GM18858 (cell line): ENCODE data around the gene RPLP2.

ENCODE experiments used
- ATAC-seq: cut with Tn5 transposase; IDR thresholded peaks from one replicate; pipeline ENCODE4 v1.9.1; 2021; ENCODE audit not compliant: unreplicated experiment

Gene RPLP2

DNA sequence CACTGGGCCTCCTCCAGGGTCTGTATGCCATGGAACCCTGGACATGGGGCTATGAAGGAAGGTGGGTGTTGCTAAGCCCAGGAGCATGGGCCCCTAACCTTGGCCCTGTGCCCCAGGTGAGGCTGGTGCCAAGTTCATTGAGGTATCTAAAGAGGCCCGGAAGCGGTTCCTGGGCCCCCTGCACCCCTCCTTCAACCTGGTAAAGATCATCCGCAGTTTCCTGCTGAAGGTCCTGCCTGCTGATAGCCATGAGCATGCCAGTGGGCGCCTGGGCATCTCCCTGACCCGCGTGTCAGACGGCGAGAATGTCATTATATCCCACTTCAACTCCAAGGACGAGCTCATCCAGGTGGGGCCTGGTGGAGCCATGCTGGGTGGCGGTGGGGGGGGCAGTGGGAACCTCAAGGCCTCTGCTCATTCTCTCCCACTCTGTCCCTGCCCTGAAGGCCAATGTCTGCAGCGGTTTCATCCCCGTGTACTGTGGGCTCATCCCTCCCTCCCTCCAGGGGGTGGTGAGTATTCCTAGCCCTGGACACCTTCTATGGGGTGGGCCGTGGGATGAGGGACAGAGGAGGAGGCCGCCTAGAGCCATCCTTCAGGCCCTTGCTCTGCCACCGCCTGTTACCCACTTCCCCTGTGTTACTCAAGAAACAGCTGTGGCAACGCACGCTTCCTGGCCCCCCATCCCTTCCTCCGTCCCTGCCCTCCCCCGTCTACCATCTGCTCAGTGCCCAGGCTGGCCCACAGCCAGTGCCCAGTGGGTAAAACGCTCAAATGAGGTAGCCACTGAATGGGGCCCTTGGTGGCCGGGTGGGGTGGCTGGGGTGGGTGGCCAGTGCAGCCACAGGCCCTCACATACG, 12.0 kb downstream of the RPLP2 start:
- ATAC-seq: no peak

DNA sequence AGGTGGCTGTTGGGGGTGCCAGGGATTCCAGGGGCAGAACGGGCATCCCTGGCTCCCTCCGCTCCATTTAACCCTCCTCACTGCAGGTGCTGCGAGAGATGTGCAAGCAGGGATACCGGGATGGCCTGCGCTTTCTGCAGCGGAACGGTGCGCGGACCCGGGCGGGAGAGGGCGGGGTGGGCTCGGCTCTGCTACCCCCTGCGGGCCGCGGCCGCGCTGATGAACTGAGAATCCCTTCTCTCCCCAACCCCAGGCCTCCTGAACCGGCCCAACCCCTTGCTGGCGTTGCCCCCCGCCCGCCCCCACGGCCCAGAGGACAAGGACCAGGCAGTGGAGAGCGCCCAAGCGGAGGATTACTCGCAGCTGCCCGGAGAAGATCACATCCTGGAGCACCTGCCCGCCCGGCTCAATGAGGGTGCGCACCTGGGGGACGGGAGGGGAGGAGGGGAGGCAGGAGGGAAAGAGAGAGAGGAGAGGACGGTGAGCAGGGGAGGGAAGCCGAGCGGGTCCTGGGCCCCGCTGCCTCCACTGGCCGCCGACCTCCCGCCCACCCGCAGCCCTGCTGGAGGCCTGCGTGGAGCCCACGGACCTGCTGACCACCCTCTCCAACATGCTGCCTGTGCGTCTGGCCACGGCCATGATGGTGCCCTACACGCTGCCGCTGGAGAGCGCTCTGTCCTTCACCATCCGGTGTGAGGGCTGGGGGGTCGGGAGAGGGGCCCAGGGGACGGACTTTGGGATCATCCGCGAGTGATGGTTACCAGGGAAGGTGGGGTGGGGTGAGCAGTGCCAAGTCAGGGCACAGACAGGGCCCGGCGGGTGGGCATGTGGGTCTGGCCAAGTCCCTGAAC, 13.9 kb downstream of the RPLP2 start:
- ATAC-seq: no peak

DNA sequence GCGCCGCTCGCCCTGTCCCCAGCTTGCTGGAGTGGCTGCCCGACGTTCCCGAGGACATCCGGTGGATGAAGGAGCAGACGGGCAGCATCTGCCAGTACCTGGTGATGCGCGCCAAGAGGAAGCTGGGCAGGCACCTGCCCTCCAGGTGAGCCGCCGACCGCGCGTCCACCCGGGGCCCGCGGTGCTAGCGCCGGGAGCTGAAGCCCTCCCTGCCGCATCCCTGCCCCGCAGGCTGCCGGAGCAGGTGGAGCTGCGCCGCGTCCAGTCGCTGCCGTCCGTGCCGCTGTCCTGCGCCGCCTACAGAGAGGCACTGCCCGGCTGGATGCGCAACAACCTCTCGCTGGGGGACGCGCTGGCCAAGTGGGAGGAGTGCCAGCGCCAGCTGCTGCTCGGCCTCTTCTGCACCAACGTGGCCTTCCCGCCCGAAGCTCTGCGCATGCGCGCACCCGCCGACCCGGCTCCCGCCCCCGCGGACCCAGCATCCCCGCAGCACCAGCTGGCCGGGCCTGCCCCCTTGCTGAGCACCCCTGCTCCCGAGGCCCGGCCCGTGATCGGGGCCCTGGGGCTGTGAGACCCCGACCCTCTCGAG, 14.6 kb downstream of the RPLP2 start:
- no peak for ATAC-seq

DNA sequence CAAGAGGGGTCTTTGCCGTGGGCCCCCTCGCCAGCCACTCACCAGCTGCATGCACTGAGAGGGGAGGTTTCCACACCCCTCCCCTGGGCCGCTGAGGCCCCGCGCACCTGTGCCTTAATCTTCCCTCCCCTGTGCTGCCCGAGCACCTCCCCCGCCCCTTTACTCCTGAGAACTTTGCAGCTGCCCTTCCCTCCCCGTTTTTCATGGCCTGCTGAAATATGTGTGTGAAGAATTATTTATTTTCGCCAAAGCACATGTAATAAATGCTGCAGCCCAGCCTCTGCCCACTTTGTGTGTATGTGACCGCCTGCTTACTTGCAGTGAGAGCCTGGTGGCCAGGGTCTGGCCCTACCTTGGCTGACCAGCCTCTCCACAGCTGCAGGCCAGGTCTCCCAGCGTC, 15.2 kb downstream of the RPLP2 start:
- ATAC-seq: no peak

DNA sequence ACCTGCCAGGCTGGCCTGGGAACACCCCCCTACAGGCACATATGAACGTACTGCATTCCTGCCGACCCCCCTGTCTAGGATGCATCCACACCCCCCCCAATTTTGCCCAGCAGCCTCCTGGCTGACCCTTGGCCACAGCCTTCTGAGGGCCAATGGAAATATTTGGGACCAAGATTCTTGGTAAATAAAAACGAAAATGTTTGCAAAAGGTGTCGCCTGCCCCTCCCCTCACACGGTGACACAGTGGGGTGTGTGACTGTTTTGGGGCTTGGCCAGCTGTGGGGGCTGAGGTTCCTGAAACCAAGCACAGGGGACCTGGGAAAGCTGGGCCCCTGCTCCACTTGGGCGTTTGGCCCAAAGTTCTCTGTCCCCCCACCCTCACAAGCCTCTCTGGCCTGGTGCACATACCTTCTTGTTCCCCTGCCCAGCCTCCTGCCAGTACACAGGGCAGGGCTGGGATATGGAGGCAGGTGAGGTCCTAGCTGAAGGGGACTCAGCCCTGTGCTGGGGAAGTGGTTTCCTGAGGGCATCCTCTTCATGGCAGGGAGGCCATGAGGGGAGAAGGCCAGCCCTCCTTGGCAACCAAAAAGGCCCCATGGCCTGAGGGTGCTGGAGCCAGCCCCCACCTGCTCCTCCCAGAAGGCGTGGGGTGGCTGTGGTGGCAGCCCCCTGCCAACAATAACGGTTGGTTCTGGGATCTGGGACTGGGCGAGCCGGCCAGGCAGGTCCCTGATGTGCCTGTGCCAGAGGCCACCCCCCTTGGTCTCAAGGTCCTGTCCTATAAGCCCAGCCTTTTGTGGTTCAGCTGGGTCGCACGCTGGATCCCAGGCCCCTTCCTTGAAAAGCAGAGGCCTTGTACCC, 15.8 kb downstream of the RPLP2 start:
- no peak for ATAC-seq

DNA sequence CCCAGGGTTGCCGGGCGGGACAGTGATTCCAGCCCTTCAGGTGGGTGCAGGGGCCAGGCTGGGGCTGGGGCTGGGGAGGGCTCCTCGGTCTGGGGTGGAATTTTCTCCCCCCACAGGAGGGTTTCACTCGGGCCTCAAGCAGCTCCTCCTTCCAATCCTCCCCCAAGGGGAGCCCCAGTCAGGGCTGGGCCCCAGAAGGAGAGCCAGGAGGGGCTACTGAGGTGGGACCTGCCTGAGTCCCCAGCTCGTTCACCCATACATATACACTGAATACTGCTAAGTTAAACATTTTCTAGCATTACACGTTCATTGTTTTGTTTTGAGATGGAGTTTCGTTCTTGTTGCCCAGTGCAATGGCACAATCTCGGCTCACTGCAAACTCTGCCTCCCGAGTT, 16.5 kb downstream of the RPLP2 start:
- ATAC-seq: no peak

DNA sequence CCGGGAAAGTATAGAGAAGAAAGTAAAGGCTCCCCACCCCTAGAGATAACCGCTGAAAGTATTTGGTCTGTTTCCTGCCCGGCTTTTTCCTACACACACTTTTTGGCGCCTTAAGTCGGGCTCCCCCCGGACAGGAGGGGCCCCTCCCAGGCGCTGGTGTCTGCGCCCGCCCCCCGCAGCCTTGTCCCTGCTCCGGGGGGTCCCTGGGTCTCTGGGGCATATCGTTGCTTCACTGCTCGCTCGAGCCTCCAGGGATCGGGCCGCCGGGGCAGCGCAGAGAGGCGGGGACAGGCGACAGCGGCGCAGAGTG, 17.0 kb downstream of the RPLP2 start:
- no peak for ATAC-seq

DNA sequence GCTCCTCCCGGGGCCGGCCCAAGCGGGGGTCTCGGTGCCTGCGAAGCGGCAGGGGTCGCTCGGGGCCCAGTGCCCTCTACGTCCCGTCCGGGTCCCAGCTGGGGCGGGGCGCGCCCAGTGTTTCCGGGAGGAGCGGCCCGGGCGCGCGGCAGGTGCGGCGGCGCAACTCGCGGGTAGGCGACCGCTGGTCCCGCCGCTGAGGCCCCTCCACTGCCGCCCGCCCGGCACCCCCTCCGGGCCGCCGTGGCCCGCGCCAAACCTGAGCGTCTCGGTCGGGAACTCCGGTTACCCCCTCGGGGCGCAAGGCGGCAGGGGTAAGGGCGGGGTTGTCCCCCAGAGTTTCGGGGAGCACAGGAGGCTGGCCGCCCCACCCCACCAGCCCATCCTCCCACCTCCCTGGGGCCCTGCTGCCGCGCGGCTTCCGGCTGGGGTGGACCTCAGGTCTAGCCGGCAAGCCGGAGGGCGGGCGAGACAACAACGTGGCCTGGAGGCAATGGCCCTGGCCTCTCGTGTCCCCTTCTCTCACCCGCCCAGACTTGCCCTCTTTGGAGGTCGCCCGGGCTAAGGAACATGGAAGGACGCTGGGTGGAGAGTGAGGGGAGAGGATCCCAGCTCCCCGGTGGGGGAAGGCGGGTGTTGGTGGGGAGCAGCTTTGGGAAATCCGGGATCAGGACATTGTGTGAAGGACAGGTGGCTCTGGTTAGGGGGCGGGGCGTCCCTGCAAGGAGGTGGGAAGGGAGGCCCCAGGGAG, 17.6 kb downstream of the RPLP2 start:
- ATAC-seq: no peak

DNA sequence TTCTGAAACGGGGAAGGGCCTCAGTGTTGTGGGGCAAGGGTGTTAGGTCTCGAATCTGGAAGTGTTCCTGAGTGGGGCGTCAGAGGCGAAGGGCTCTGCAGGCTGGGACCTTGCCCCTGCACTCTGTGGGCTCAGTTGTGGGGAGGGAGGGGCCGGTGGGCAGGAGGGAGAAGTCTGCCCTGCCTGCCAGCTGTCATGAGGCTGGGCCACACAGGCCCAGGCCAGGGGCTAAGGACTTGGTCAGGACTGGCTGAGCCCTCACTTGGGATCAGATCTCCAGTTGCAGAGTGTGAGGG, 18.1 kb downstream of the RPLP2 start, which contains the start of gene CRACR2B:
Gene CRACR2B (plus strand): TSS at position 23 of the 296 bp plus-strand sequence. CDS start 689 bp downstream, outside the sequence.
- ATAC-seq: no peak

DNA sequence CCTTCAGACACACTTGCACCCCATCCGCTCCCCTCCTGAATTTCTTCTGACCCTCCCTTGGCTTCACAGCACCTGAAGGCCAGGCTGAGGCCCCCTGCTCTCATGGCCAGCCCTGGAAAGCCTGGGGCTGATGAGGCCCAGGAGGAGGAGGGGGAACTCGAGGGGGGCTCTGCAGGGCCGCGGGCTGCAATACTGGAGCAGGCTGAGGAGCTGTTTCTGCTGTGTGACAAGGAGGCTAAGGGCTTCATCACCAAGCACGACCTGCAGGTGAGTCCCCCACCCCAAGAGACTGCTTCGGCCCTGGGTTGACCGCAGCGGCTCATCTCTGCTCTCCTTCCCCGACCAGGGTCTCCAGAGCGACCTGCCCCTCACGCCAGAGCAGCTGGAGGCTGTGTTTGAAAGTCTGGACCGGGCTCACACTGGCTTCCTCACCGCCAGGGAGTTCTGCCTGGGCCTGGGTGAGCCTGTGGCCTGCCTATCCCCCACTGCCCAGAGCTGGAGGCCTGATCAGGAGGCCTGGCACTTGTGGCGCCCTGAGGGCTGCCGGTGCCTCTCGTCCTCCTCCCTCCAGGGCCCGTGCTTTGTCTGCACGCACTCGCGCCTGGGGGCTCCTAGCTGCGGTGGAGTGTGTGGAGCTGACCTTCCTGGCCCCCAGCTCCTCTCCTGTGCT, 18.9 kb downstream of the RPLP2 start:
- no peak for ATAC-seq

DNA sequence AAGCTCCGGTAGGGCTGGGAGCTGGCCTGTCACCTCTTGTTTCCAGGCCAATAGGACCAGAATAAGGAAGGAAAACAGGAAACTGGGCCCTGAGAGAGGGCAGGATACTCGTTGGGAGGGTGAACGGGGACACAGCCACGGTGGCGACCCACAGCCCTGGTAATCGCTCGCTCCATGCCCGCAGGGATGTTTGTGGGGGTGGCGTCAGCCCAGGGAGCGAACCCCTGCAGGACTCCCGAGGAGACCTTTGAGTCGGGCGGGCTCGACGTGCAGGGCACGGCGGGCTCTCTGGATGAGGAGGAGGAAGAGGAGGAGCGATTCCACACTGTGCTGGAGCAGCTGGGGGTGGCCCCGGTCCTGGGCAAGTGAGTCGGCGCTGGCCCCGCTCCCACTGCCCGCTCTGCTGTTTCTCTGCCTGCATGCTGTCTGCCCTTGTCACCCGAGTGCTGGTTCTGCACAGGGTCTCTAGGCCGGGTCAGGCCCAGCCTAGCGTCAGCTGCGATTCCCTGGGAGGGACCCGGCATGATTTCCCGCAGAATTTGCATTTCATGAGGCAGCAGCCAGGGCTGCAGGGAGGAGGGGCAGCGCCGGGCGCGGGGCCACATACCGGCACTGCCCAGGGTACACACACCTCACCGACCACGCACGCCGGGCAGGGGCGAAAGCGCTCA, 19.5 kb downstream of the RPLP2 start:
- ATAC-seq: no peak

DNA sequence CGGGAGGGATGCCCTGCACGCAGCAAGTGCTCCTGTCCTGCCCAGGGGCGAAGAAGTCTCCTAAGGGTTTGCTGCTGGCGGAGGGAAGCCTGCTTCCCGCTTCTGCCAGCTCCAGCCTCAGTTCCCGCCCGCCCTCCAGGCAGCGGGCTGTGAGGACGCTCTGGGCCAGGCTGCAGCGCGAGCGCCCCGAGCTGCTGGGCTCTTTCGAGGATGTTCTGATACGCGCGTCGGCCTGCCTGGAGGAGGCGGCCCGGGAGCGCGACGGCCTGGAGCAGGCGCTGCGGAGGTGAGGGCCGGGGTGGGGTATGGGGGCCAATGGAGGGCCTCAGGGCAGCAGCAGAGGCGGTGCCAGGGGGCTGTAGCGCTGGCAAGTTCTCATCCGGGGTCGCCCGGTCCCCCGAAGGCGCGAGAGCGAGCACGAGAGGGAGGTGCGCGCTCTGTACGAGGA, 20.1 kb downstream of the RPLP2 start:
- no peak for ATAC-seq

DNA sequence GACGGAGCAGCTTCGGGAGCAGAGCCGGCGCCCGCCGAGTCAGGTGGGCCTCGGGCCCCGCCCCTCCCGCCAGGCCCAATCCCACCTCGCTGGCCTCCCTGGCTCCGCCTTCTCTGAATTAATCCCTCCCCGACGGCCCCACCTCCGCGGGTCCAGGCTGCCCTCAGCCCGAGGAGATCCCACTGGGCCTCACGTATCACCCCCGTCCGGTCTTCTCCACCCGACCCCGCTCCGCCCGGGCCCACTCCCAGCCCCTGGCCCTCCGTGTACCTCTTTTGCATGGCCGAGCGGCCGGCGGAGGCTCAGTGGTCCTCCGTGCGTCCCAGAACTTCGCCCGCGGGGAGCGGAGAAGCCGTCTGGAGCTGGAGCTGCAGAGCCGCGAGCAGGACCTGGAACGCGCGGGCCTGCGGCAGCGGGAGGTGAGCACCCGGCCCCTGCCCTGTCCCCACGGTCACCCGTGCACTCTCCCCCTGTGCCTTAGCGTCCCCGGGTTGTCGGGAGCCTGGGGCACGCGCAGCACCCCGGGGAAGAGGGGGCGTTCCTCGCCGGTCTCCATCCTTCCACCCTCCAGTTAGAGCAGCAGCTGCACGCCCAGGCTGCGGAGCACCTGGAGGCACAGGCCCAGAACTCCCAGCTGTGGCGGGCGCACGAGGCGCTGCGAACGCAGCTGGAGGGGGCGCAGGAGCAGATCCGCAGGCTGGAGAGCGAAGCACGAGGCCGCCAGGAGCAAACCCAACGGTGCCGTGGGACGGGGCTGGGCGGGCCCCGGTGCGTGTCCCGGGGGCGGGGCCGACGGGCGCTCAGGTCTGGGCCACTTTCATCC, 20.7 kb downstream of the RPLP2 start:
- ATAC-seq: no peak

DNA sequence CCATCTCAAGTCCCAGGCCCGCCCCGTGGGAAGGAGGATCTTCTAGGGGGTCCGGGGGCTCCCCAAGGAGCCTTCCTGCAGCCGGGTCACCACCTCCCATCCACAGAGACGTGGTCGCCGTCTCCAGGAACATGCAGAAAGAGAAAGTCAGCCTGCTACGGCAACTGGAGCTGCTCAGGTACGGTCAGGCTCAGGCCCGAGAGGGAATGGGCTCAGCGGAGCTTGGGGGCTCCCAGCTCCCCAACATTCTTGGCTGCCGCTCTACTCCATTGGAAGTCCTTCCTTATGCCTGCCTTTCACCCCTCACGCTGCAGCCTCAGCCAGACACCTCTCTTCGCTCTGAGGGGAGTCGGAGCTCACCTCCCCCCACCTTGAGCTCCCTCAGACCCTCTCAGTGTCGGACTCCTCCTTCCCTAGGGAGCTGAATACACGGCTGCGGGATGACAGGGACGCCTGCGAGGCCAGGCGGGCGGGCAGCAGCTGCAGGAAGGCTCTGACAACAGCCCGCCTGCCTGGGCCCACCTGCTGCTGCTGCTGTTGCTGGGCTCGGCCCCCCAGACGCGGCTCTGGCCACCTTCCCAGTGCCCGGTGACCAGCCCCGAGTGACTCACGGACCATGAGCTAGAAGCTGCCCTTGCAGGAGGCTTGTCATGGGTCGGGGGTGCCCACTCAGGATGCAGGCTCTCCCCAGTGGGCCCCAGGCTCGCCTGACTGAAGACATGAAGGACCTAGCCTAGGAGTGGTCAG, 21.5 kb downstream of the RPLP2 start:
- ATAC-seq: no peak

DNA sequence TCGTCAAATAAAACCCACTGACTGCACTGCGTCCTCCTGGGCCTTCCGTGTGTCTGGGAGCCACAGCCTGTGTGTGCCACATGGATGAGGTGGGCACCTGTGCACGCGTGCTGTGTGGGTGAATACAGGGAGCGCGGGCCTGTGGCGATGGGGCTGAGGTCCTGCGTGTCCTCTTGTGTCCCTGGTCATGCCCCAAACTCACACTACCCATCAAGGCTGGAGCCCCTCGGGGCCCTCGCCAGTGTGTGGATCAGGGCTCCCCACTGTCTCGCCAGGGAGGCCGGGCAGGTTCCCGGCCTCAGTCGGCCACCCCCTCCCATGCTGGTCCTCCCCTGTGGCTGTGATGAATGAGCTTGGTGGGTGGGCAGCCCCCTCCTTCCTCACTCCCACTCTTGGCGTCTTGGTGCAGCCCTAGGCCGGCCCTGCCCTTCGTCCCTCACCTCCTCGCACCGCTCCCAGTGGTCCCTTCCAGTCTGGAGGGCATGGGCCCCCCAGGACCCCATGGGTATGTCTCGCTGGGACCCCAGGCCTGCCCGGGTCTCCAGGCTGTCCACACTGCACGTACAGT, 22.3 kb downstream of the RPLP2 start:
- no peak for ATAC-seq

DNA sequence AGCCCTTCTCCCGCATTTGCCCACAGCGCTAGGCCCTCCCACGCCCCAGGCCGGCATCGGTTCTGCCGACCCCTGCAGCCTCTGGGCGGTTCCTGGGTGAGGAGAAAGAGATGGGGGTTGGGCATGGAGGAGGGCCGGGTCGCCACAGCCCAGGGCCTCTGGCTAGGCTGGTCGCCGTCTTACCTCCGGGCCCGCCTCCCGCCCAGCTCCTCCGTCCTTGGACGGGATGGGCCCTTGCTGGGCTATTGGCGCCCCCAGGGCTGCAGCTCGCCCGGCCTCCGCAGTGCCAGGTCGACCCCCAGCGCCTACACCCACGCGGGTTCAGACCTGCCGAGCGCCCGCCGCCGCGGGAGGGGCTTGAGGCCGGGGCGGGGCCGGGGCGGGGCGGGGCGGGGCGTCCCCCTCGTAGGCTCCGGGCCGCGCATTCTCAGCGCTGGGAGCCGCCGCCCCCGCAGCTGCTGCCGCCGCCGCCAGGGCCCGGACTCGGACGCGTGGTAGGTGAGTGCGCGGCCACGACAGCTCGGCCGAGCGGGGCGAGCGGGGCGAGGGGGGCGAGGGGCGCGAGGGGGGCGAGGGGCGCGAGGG, 22.9 kb downstream of the RPLP2 start, which contains the start of gene CD151:
Gene CD151 (plus strand): TSS at position 424 of the 585 bp plus-strand sequence. CDS start 3,118 bp downstream, outside the sequence.
- no peak for ATAC-seq
